Subcutaneous adipose tissue (tissue), 4 donors: Measurements from ENCODE around the gene RGS5. TPM values are rescaled to one million over a fixed set of nuclear protein-coding genes. Genes with fewer than 3 reads are reported as not detected.

Experiments
- total RNA-seq, 4 donors: library from RNA; depleted of rRNA; stranded (reverse); fragments of >200 nt; gene quantifications; one replicate each; pipeline ENCODE4 v1.1.0, GENCODE V29; 2016
- TF ChIP-seq, protein P1 (sequence below): fragments of 450-650 bp; IDR thresholded peaks from one replicate; pipeline ENCODE4 v1.5.1; 2016; ENCODE audit warnings: low read depth, mild to moderate bottlenecking, control low read depth, antibody characterized with exemption, moderate library complexity

Gene RGS5
- total RNA-seq, 4 donors from 2014 or later = 27.4 to 180 (median 93.0) TPM

DNA sequence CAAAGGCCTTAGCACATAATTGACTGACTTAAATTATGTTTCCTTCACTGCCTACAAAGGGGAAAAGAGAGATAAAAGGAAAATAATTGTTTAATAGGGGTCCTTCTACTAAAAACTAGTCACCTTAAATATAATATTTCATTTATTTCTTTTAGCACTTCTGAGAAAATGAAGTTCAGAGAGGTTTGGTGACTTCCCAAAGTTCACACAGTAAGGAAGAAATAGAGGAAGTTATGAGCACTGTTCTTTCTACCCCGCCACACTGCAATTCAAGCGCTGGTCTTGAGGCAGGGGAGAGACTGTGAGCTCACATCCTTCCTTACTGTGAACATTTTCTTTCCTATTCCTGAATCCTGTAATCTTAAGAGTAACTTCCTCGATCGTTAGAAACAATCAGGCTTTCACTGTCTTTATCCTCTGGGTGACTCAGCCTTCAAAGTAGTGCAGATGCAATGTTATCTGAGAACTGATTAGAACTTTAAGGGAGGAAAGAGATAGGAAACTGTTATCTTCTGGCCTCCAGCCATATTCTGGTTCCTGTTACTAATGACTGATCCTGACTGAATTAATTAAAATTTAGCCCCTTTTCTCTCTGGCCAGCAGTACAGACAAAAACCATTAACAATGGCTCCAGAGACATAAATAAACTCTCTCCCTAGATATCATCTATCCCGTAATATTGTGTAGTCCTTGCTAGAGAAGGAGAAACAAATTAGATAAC lies 6.8 kb downstream of the RGS5 start:
- TF ChIP-seq, protein P1, sequence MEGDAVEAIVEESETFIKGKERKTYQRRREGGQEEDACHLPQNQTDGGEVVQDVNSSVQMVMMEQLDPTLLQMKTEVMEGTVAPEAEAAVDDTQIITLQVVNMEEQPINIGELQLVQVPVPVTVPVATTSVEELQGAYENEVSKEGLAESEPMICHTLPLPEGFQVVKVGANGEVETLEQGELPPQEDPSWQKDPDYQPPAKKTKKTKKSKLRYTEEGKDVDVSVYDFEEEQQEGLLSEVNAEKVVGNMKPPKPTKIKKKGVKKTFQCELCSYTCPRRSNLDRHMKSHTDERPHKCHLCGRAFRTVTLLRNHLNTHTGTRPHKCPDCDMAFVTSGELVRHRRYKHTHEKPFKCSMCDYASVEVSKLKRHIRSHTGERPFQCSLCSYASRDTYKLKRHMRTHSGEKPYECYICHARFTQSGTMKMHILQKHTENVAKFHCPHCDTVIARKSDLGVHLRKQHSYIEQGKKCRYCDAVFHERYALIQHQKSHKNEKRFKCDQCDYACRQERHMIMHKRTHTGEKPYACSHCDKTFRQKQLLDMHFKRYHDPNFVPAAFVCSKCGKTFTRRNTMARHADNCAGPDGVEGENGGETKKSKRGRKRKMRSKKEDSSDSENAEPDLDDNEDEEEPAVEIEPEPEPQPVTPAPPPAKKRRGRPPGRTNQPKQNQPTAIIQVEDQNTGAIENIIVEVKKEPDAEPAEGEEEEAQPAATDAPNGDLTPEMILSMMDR = no peak

DNA sequence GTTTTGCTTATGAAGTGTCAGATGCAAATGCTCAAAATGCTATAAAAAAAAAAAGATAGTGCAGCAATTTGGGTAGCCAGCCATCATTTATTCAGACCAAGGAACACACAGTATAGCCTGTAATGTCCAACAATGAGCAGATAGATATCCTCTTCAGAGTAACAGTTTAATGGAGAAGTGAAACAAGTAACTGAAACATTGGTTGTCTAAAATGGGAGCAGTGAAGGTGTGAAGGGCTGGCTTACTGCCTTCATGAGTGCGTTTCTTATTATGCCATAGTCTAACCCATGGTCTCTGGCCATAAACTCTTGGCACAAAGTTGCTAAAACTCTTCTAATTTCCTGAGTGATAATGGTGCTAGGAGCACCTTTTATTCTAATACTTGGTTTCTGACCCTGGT lies 11.4 kb downstream of the RGS5 start:
- TF ChIP-seq, protein P1 = no peak

DNA sequence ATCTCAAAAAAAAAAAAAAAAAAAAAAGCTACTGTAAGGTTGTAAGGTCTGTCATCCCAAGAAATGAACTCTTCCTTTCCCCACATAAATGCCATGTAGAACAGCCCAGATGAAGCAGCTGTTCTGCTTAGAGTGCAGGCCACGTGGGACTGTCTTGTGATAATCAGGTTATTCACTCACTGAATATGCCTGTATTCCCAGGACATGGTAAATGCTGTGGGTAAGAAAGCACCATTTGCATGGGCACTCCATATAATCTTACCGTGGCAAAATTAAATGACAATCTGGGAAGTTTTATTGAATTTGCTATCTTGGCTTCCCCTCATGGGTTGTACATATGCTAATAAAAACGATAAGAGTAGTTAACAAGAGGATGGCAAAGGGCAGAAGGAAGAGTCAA lies 13.8 kb downstream of the RGS5 start:
- TF ChIP-seq, protein P1 = no peak

DNA sequence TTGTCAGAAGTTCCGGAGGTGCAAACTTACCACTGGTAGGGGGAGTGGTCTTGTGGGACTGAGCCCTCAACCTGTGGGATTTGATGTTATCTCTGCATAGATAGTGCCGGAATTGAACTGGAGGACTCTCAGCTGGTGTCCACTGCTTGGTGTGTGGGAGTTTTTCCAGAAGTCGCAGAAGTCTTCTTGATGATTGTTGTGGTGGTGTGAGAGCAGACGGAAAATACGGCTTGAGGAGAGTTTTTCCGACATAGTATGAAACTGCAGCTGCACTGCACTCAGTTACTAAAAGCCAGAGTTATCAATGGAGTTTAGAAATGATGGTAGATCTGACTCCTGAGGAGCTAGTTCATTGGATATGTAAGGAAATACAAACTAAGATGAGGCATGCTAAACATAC lies 14.9 kb downstream of the RGS5 start:
- TF ChIP-seq, protein P1 = no peak

DNA sequence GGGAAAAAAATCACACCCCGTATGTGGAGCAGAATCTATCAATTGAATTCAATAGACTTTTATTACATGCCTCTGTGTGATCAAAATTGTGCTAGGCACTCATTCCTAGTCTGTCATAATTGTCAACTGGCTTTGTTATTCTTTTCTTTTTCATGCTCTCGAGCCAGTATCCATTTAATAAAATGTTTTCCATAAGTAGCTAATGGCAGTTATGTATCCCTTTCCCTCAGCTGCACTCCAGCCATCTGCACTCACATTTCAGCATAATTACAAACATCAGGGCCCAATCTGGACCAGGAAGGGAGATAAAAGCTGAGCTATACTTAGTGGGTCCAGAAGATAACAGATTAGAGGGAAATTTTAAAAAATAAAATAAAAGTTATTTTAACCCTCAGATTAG lies 15.9 kb downstream of the RGS5 start:
- TF ChIP-seq, protein P1 = no peak

DNA sequence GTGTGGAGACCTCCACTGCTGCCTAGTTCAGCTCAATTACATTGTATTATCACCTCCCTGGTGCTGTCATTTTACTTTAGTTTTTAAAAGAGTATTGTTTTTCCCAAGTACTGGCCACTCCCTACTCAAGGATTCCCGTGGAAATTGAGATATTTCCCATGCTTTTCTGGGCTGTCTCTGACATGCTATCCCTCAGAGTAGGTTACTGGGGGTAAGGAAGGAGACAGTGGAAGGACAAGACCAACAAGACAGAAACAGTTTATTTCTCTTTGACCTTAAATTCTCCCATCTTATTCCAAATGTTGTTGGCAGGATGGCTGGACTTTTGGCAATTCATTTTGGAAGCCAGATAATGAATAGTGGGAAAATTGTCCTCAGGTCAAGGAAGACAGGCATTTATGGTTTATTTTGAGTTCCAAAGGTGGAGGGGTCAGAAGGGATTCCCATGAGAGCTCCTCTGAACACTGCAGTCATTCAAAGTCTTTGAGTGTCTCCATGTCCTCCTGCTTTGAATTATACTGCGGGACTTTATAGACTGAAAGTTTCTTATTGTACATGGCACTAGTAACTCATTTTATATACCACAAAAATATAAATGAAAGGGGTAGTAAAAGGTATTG lies 20.3 kb downstream of the RGS5 start:
- TF ChIP-seq, protein P1 = no peak

DNA sequence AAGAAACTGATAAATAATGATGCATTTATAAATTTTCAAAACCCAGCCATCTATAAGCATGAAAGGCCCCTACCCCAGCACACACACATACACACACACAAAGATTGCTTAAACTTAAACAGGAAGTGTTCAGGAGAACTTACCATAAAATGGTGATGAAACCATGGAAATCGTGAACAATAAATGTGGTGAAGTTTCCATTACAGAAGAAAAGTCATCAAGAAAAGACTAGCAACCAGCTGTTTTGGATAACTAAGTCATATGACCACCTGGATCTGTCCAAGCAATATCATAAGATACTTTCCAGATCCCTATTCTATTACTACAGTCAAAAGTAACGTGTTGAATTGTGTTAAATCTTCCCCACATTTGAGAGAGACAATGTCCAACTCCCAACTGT lies 24.1 kb downstream of the RGS5 start:
- TF ChIP-seq, protein P1 = no peak
